Epithelial cell of esophagus (primary cell): Measurements from ENCODE around the gene FLVCR1.
"Not testable (repeated sequence)": the region's sequence is repeated elsewhere in the genome, so short reads cannot be mapped to it uniquely, and the experiment has no call there.

Experiments
- DNase-seq: peaks from one replicate; pipeline ENCODE4 v3.0.0; 2010; ENCODE audit warnings: low read depth
- H3K4me3 ChIP-seq: 2 replicates; pipeline ENCODE4 v1.5.1; 2011; ENCODE audit warnings: mild to moderate bottlenecking, low read length, control low read depth
- TF ChIP-seq, protein P1 (sequence below): IDR thresholded peaks from 2 replicates; pipeline ENCODE4 v1.5.1; 2011; ENCODE audit warnings: low read depth, mild to moderate bottlenecking, low read length, control low read depth, inconsistent platforms; ENCODE audit not compliant: insufficient read depth; ENCODE audit errors: missing control alignments

FLVCR1 gene

DNA sequence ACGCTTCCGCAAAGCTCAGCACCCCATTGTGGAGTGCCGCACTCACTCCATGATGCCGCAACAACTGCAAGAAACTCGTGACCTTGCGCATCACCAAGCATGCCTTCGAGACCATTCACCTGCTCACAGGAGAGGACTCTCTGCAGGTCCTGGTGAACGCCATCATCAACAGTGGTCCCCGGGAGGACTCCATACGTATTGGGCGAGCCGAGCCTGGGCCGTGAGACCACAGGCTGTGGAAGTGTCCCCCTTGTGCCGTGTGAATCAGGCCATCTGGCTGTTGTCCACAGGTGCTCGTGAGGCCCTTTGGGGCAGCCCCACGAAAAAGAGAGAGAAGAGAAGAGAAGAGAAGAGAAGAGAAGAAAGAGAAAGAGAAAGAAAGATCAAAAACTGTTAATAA lies 33.9 kb upstream of the FLVCR1 start:
- no peak overlapping the region for H3K4me3 ChIP-seq
- no peak for DNase-seq
- TF ChIP-seq, protein P1, sequence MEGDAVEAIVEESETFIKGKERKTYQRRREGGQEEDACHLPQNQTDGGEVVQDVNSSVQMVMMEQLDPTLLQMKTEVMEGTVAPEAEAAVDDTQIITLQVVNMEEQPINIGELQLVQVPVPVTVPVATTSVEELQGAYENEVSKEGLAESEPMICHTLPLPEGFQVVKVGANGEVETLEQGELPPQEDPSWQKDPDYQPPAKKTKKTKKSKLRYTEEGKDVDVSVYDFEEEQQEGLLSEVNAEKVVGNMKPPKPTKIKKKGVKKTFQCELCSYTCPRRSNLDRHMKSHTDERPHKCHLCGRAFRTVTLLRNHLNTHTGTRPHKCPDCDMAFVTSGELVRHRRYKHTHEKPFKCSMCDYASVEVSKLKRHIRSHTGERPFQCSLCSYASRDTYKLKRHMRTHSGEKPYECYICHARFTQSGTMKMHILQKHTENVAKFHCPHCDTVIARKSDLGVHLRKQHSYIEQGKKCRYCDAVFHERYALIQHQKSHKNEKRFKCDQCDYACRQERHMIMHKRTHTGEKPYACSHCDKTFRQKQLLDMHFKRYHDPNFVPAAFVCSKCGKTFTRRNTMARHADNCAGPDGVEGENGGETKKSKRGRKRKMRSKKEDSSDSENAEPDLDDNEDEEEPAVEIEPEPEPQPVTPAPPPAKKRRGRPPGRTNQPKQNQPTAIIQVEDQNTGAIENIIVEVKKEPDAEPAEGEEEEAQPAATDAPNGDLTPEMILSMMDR = no peak

DNA sequence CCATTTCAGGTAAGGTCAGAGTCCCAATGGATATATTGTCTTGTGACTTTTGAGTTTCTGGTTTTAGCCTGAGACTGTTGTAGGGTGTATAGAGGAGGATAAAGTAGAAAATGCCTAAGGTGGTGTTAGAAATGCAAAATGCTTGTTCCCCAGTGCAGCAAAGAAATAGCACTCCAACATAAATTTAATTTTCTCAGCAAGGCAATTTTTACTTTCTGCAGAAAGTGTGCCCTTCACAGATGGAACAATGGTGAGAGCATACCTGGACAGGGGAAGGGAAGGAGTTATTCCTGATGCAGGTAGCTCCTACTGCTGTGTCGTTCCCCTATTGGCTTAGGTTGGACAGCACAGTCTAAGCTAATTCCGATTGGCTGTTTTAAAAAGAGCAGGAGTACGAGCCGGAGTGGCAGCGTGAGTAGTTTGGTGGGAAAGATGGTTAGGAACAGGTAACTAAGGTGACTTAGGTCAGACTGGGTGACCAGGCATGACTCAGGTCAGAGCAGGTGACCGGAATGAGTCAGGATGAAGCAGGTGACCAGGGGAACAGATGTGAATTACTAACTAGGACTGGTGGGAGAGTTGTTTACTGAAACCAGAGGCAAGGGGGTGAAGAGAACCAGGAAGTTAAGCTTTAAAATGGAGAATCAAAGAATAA lies 32.1 kb upstream of the FLVCR1 start:
- DNase-seq = no peak
- H3K4me3 ChIP-seq = no peak overlapping the region
- TF ChIP-seq, protein P1 = no peak

DNA sequence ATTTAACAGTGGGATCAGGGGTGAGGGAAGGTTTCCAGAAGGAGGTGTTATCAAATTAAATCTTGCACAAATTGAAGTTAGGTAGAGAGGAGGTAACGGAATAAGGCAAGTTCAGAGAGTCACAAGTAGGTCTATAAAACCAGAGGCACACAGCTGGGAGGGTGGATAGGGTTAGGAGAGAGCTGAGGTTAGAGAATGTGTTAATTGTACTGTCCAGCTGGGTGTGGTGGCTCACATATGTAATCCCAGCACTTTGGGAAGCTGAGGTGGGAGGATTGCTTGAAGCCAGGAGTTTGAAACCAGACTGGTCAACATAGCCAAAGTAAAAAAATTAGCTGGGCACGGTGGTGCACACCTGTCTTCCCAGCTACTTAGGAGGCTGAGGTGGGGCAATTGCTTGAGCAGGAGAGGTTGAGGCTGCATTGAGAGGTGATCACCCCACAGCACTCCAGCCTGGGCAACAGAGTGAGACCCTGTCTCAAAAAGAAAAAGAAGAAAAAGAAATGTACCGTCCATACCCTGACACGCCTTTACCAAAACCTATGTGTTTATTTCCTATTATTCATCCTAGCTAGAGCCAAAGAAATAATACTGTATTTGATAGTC lies 30.8 kb upstream of the FLVCR1 start:
- TF ChIP-seq, protein P1 = no peak
- H3K4me3 ChIP-seq = no peak overlapping the region
- no peak for DNase-seq

- DNase-seq = no peak
- no peak overlapping the region for H3K4me3 ChIP-seq
- TF ChIP-seq, protein P1 = no peak
Observed at GRCh38 chr1:212827831-212828278, 30.2 kb upstream of the FLVCR1 start.

DNA sequence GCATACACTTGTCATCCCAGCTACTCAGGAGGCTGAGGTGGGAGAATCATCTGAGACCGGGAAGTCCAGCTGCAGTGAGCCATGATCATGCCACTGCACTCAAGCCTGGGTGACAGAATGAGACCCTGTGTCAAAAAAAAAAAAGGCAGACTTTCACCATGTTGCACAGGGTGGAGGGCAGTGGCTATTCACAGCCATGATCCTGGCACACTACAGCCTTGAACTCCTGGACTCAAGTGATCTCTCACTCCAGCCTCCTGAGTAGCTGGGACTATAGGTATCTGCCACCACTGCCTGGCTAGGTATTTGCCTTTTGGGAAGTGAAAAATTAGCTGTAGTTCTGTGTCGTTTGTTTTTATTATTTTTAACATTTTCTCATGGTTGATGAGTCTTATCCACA lies 29.7 kb upstream of the FLVCR1 start:
- TF ChIP-seq, protein P1 = no peak
- no peak for DNase-seq
- H3K4me3 ChIP-seq = no peak overlapping the region

DNA sequence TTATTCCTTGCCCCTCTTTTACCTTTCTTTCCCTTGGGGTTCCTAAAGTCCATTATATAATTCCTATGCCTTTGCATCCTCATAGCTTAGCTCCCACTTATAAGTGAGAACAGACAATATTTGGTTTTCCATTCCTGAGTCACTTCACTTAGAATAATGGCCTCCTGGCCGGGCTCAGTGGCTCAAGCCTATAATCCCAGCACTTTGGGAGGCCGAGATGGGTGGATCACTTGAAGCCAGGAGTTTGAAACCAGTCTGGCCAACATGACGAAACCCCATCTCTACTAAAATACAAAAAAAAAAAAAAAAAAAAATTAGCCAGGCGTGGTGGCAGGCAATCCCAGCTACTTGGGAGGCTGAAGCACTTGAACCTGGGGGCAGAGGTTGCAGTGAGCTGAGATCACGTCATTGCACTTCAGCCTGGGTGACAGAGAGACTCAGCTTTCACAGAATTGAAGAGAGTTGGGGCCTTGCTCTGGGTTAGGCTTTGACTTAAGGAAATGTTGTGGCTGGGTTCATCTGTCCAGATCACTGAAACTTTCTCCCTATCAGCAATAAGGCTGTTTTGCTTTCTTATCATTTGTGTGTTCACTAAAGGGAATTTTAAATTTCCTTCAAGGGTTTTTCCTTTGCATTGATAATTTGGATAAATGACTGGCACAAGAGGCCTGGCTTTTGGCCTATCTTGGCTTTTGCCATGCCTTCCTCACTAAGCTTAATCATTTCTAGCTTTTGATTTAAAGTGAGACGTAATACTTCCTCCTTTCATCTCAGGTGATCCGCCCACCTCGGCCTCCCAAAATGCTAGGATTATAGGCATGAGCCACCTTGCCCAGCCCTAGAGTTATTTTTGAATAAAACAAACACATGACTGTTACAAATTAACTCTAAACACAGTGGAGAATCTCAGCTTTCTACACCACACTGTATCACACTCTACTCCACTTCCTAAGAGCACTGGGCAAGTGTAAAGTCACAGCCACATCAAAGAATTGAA lies 24.6 kb upstream of the FLVCR1 start:
- not testable (repeated sequence) for H3K4me3 ChIP-seq
- DNase-seq = peak; percentile 2

DNA sequence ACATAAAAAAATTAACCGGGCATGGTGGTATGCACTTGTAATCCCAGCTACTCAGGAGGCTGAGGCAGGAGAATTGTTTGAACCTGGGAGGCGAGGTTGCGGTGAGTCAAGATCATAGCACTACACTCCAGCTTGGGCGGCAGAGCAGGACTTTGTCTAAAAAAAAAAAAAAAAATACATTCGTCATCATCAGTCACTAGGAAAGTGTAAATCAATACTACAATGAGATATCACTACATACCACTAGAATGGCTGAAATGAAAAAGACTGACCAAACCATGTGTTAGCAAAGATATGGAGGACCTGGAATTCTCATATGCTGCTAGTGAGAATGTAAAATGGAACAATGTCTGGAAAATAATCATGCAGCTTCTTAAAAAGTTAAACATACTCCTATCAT lies 19.9 kb upstream of the FLVCR1 start:
- TF ChIP-seq, protein P1 = no peak
- no peak overlapping the region for H3K4me3 ChIP-seq
- peak; percentile 14 for DNase-seq

GRCh38 chr1:212844521-212844920 lies 13.6 kb upstream of the FLVCR1 start:
- DNase-seq, H3K4me3 ChIP-seq: not testable (repeated sequence)
